Stimulated activated memory B cell treated with anti-CD40 and anti-IgM and Interleukin-4, amounts not matched to agents 10 μg/mL and 1 μg/mL and 100 μg/mL, for 72 hours (primary cell): ENCODE measurements around the gene ADD1.

Source experiments
- ATAC-seq: fragments of 150-1000 bp; cut with Tn5 transposase; 2 replicates; pipeline ENCODE4 v1.10.0; 2021
- H3K27ac Mint-ChIP-seq: one replicate; pipeline ENCODE4 v1.8.0; 2022; ENCODE audit warnings: mild to moderate bottlenecking, mixed read lengths
- H3K27me3 Mint-ChIP-seq: one replicate; pipeline ENCODE4 v1.8.0; 2022; ENCODE audit warnings: mixed read lengths
- H3K36me3 Mint-ChIP-seq: one replicate; pipeline ENCODE4 v1.8.0; 2022; ENCODE audit warnings: mixed read lengths
- H3K4me1 Mint-ChIP-seq: one replicate; pipeline ENCODE4 v1.8.0; 2022; ENCODE audit warnings: mixed read lengths
- H3K4me3 Mint-ChIP-seq: one replicate; pipeline ENCODE4 v1.8.0; 2022; ENCODE audit warnings: mild to moderate bottlenecking, moderate library complexity, mixed read lengths
- H3K9me3 Mint-ChIP-seq: one replicate; pipeline ENCODE4 v1.8.0; 2022; ENCODE audit warnings: mixed read lengths

Gene ADD1

GRCh38 chr4:2834001-2834921, 9.4 kb upstream of the ADD1 start:
- H3K27me3 Mint-ChIP-seq, result no peaks in the 10 kb centered on the region
- ATAC-seq, result no peak
- H3K27ac Mint-ChIP-seq, result peak overlapping the region; percentile 77
- no peaks in the 10 kb centered on the region for H3K9me3 Mint-ChIP-seq
- H3K4me1 Mint-ChIP-seq, result peaks cover 71% of the 10 kb centered on the region
- peaks cover 24% of the 10 kb centered on the region for H3K36me3 Mint-ChIP-seq
- peak overlapping the region; percentile 51 for H3K4me3 Mint-ChIP-seq

DNA sequence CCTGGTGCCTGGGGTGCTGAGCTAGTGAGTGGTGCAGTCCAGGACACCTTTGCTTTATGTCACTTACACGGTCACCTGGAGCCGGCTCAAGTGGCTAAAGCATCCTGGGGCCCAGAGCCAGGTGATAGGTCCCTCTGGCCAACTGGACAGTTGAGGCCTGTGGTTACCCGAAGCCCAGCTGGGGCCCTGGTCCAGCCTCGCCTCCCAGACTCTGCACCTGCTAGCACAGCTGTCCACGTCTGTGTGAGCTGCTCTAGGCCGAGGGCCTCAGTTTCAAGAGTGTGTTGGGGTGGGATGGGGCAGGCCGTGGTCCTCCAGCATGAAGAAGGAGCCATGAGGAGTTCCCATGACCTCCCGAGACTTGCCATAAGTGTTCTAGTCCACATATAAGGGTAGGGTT, 7.7 kb upstream of the ADD1 start:
- Mint-ChIP-seq H3K4me3 (no peak overlapping the region), H3K4me1 (peaks cover 75% of the 10 kb centered on the region)

GRCh38 chr4:2836391-2836859, 7.2 kb upstream of the ADD1 start:
- ATAC-seq, result no peak
- Mint-ChIP-seq H3K27me3 (no peaks in the 10 kb centered on the region), H3K36me3 (peaks cover 23% of the 10 kb centered on the region), H3K9me3 (peaks cover 3% of the 10 kb centered on the region), H3K4me1 (peaks cover 78% of the 10 kb centered on the region), H3K4me3 (peak overlapping the region; percentile 18), H3K27ac (no peak overlapping the region)

More for the DNA sequence above, 7.7 kb upstream of the ADD1 start:
- Mint-ChIP-seq H3K27me3 (no peaks in the 10 kb centered on the region), H3K9me3 (peaks cover 3% of the 10 kb centered on the region), H3K36me3 (peaks cover 20% of the 10 kb centered on the region), H3K27ac (peak overlapping the region; percentile 77)
- no peak for ATAC-seq

GRCh38 chr4:2837110-2837903, 6.3 kb upstream of the ADD1 start:
- Mint-ChIP-seq H3K4me3 (no peak overlapping the region), H3K9me3 (peaks cover 3% of the 10 kb centered on the region), H3K36me3 (peaks cover 16% of the 10 kb centered on the region), H3K27ac (peak overlapping the region; percentile 58), H3K27me3 (no peaks in the 10 kb centered on the region), H3K4me1 (peaks cover 72% of the 10 kb centered on the region)
- ATAC-seq, result no peak

GRCh38 chr4:2837904-2838496, 5.6 kb upstream of the ADD1 start:
- ATAC-seq, result peak; percentile 72
- Mint-ChIP-seq H3K27me3 (no peaks in the 10 kb centered on the region), H3K4me3 (peak overlapping the region; percentile 30), H3K4me1 (peaks cover 72% of the 10 kb centered on the region), H3K27ac (peak overlapping the region; percentile 58), H3K36me3 (peaks cover 9% of the 10 kb centered on the region), H3K9me3 (peaks cover 3% of the 10 kb centered on the region)

DNA sequence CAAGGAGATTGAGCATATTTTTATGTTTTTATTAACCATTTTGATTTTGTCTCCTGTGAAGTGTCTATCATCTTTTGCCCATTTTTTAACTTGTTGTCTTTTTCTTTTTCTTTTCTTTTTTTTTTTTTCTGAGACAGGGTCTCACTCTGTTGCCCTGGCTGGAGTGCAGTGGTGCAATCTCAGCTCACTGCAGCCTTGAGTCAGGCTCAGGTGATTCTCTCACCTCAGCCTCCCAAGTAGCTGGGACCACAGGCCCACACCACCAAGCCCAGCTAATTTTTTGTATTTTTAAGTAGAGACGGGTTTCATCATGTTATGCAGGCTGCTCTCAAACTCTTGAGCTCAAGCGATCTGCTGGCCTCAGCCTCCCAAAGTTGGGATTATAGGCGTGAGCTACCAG, 4.6 kb upstream of the ADD1 start:
- ATAC-seq, result no peak
- Mint-ChIP-seq H3K27ac (no peak overlapping the region), H3K4me3 (no peak overlapping the region), H3K9me3 (peaks cover 3% of the 10 kb centered on the region), H3K4me1 (peaks cover 68% of the 10 kb centered on the region), H3K27me3 (no peaks in the 10 kb centered on the region), H3K36me3 (peaks cover 5% of the 10 kb centered on the region)

GRCh38 chr4:2842687-2843262, 869 bp upstream of the ADD1 start:
- peaks cover 65% of the 10 kb centered on the region for H3K4me1 Mint-ChIP-seq

DNA sequence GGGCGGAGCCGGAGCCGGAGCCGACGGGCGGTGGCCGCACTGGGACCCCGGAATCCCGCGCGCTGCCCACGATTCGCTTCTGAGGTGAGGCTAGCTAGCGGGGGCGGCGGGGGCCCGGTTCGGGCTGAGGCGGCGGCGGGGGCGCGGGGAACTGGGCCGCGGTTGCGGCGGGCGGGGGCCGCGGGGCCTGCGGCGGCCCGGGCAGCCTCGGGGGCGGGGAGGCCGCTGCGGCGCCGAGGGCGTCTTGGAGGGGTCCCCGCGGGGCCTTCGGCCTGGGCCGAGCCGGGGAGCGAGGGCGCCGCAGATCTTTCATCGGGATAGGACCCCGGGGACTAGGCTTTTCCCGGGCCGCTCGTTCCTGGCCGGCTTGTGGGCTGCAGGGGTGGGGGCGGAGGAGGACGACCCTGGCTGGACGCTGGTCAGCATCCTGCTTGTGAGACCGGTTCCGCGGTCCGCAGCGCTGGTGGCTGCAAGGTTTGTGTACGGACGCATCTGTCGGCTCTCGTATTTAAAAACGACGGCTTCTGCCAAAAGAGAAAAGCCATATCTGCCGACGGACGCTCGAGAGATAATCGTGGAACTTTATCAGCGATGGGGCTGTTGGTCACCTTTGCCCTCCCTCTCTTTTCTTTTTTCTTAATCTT, 419 bp downstream of the ADD1 start:
- H3K27ac Mint-ChIP-seq, result peak overlapping the region; percentile 84
- H3K4me1 Mint-ChIP-seq, result peaks cover 65% of the 10 kb centered on the region
- ATAC-seq, result peak; percentile 59
- H3K27me3 Mint-ChIP-seq, result no peaks in the 10 kb centered on the region
- H3K36me3 Mint-ChIP-seq, result peaks cover 5% of the 10 kb centered on the region
- peaks cover 3% of the 10 kb centered on the region for H3K9me3 Mint-ChIP-seq
- H3K4me3 Mint-ChIP-seq, result peak overlapping the region; percentile 90

More at GRCh38 chr4:2842687-2843262, 869 bp upstream of the ADD1 start:
- ATAC-seq, result no peak
- peak overlapping the region; percentile 84 for H3K27ac Mint-ChIP-seq
- peaks cover 5% of the 10 kb centered on the region for H3K36me3 Mint-ChIP-seq
- peaks cover 3% of the 10 kb centered on the region for H3K9me3 Mint-ChIP-seq
- no peaks in the 10 kb centered on the region for H3K27me3 Mint-ChIP-seq
- H3K4me3 Mint-ChIP-seq, result peak overlapping the region; percentile 88

GRCh38 chr4:2846172-2846571, 2.5 kb downstream of the ADD1 start:
- H3K4me3 Mint-ChIP-seq, result peak overlapping the region; percentile 90
- peaks cover 79% of the 10 kb centered on the region for H3K4me1 Mint-ChIP-seq
- H3K27me3 Mint-ChIP-seq, result no peaks in the 10 kb centered on the region
- no peaks in the 10 kb centered on the region for H3K9me3 Mint-ChIP-seq
- H3K36me3 Mint-ChIP-seq, result peaks cover 1% of the 10 kb centered on the region
- no peak for ATAC-seq
- H3K27ac Mint-ChIP-seq, result peak overlapping the region; percentile 84

DNA sequence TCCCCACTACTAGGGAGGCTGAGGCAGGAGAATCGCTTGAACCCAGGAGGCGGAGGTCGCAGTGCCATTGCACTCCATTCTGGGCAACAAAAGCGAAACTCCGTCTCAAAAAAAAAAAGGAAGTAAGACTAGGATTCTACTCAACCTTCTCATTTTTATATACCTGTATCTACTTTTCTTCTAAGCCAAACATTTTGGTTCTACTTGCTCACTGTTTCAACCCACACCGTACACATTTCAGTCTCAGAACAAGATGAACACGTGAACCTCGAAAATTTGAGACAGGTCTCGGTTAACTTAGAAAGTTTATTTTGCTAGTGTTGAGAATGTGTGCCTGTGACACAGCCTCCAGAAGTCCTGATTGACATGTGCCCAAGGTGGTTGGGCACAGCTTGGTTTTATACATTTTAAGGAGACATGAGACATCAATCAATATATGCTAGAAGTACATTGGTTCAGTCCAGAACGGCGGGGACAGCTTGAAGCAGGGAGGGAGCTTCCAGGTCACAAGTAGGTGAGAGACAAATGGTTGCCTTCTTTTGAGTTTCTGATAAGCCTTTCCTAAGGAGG, 3.7 kb downstream of the ADD1 start:
- Mint-ChIP-seq H3K4me1 (peaks cover 88% of the 10 kb centered on the region), H3K4me3 (peak overlapping the region; percentile 15), H3K9me3 (no peaks in the 10 kb centered on the region), H3K36me3 (no peaks in the 10 kb centered on the region), H3K27ac (peak overlapping the region; percentile 35), H3K27me3 (no peaks in the 10 kb centered on the region)
- no peak for ATAC-seq

DNA sequence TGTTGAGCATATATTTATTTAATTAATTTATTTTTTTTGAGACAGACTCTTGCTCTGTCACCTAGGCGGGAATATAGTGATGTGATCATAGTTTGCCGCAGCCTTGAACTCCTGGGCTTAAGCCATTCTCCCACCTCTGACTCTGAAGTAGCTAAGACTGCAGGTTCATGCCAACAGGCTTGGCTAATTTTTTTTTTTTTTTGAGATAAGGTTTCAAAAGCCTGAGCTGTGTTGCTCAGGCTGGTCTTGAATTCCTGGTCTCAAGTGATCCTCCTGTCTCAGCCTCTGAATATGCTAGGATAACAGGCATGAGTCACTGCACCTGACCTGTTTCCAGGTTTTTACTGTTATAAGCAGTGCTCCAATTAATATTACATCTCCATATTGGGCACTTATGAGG, 4.8 kb downstream of the ADD1 start:
- Mint-ChIP-seq H3K27ac (no peak overlapping the region), H3K36me3 (no peaks in the 10 kb centered on the region), H3K9me3 (no peaks in the 10 kb centered on the region), H3K4me3 (no peak overlapping the region), H3K4me1 (peaks cover 86% of the 10 kb centered on the region), H3K27me3 (no peaks in the 10 kb centered on the region)
- ATAC-seq, result no peak

DNA sequence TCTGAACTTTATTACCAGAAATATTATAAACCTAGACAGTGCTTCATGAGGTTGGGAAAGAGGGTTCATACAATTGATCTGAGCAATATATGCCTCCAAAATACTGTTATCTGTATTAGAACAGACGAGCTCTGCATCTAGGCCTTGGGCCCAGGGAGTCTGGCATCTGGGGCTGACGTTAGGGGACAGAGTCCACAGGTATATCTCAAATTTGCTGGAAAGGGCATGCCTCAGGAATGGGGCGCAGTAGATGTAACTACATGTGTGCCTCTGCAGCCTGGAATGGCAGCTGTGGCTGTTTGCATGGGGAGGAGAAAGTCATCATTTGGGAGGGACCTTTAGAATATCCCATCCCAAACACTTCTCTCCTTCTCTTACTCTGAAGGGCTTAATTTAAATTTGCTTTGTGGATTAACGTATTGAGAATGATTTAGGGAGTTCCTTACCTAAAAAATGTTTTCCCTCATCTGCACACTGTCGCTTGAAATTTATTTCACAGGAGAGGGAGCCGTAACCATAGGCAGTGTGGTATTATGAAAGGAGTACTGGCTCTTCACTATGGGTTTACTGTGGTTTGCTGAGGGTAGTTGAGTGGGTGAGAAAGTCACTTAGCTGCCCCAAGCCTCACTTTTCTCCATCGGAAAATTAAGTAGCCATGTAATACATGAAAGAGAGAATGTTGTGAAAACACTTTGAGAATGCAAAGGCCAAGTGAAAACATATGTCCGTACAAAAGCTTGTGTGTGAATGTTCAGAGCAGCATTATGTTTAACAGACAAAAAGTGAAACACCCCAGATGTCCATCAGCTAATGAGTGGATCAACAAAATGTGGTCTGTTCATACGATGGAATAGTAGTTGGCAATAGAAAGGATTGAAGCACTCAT, 5.9 kb downstream of the ADD1 start:
- peak overlapping the region; percentile 81 for H3K27ac Mint-ChIP-seq
- no peaks in the 10 kb centered on the region for H3K9me3 Mint-ChIP-seq
- no peak overlapping the region for H3K4me3 Mint-ChIP-seq
- H3K4me1 Mint-ChIP-seq, result peaks cover 94% of the 10 kb centered on the region
- H3K36me3 Mint-ChIP-seq, result peaks cover 11% of the 10 kb centered on the region
- H3K27me3 Mint-ChIP-seq, result no peaks in the 10 kb centered on the region
- no peak for ATAC-seq

- H3K4me1 Mint-ChIP-seq, result peaks cover 94% of the 10 kb centered on the region
- ATAC-seq, result peak; percentile 62
- H3K9me3 Mint-ChIP-seq, result no peaks in the 10 kb centered on the region
- H3K27ac Mint-ChIP-seq, result peak overlapping the region; percentile 81
- peaks cover 22% of the 10 kb centered on the region for H3K36me3 Mint-ChIP-seq
- no peaks in the 10 kb centered on the region for H3K27me3 Mint-ChIP-seq
- peak overlapping the region; percentile 68 for H3K4me3 Mint-ChIP-seq
Observed at GRCh38 chr4:2850966-2851798, 7.5 kb downstream of the ADD1 start.
